ENCODE results near the gene CASP4.

DNA sequence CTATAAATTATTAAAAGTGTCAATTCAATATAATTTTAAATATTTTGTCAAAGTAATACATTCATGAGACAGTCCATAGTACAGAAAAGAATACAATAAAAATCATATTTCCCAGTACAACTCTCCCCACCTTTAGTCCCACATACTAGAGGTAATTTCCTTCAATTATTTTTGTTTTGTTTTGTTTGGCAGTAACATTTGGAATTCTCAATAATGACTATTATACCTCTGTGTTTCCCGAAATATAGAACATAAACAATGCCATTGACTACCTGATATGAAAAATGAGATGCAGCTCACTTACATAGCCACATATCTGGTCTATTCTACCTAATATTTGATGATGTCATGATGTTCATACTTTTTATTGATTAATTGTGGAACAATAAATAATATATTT lies 24.4 kb upstream of the CASP4 start:
- TF ChIP-seq GATA2 (IDR thresholded peaks at IDR 0.05; ENCODE audit: low read depth, low read length), result no peak
- TF ChIP-seq GATA3 (IDR thresholded peaks at IDR 0.05; ENCODE audit: low read depth, low read length), result no peak

Data from SH-SY5Y (cell line).